GM21390 (cell line): ENCODE data around the gene SPATA31E1.
"Not testable (repeated sequence)": the region's sequence is repeated elsewhere in the genome, so short reads cannot be mapped to it uniquely, and the experiment has no call there.

Source experiments
- ATAC-seq: cut with Tn5 transposase; IDR thresholded peaks from one replicate; pipeline ENCODE4 v1.9.1; 2021; ENCODE audit not compliant: unreplicated experiment

Gene SPATA31E1

GRCh38 chr9:87919013-87919412 lies 36.3 kb downstream of the SPATA31E1 start:
- ATAC-seq: not testable (repeated sequence)

- ATAC-seq: not testable (repeated sequence)
These were observed 38.9 kb downstream of the SPATA31E1 start for GRCh38 chr9:87921561-87921960.

GRCh38 chr9:87923012-87923411 lies 40.3 kb downstream of the SPATA31E1 start:
- not testable (repeated sequence) for ATAC-seq

- ATAC-seq: not testable (repeated sequence)
These were observed 42.2 kb downstream of the SPATA31E1 start for GRCh38 chr9:87924851-87925250.

- ATAC-seq: not testable (repeated sequence)
These were observed 46.5 kb downstream of the SPATA31E1 start for GRCh38 chr9:87929152-87929551.

GRCh38 chr9:87934444-87934843 lies 51.8 kb downstream of the SPATA31E1 start:
- ATAC-seq: not testable (repeated sequence)

- ATAC-seq: not testable (repeated sequence)
These were observed 54.7 kb downstream of the SPATA31E1 start for GRCh38 chr9:87937352-87937751.

GRCh38 chr9:87937918-87938317 lies 55.2 kb downstream of the SPATA31E1 start:
- ATAC-seq: not testable (repeated sequence)

- ATAC-seq: not testable (repeated sequence)
These were observed 55.7 kb downstream of the SPATA31E1 start for GRCh38 chr9:87938336-87938735.
